Mucosa of stomach (tissue), 1 donor: Measurements from ENCODE around the gene THEMIS.

Source experiments
- H3K27me3 ChIP-seq: one replicate; pipeline ENCODE4 v1.7.0; 2013; ENCODE audit warnings: mild to moderate bottlenecking, low read length; ENCODE audit not compliant: control insufficient read depth, insufficient read depth
- H3K36me3 ChIP-seq: one replicate; pipeline ENCODE4 v1.7.0; 2013; ENCODE audit warnings: low read length; ENCODE audit not compliant: control insufficient read depth, insufficient read depth
- H3K4me1 ChIP-seq: one replicate; pipeline ENCODE4 v1.7.0; 2013; ENCODE audit warnings: mild to moderate bottlenecking, low read length; ENCODE audit not compliant: control insufficient read depth, insufficient read depth
- H3K4me3 ChIP-seq: one replicate; pipeline ENCODE4 v1.7.0; 2013; ENCODE audit warnings: low read length
- H3K9ac ChIP-seq: one replicate; pipeline ENCODE4 v1.7.0; 2013; ENCODE audit warnings: mild to moderate bottlenecking, low read length, moderate library complexity
- H3K9me3 ChIP-seq: one replicate; pipeline ENCODE4 v1.7.0; 2013; ENCODE audit warnings: mild to moderate bottlenecking, low read length, moderate library complexity; ENCODE audit not compliant: control insufficient read depth
- donor health status: Pancreatic carcinoma.

THEMIS gene

DNA sequence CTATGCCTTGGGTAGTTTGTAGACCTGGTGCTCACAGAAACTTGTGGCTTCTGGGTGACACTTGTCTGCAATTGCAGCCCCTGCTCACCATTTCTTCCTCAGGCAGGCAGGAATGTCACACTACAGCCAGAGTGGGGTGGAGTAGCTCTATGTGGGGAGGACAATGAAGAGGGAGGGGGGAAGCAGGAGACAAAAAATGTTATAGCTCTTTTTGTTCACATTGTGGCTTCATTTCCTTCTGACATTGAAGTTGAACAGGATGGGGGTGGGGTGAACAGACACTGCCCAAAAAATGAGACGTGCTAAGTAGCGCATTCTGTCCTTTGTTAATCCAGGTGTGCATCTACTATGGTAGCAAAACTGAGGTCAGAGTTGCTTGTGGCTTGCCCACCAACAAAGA, at the start of gene THEMIS:
TSS of gene THEMIS (minus strand) at position 124 of the 400 bp plus-strand sequence. CDS start 126 bp downstream, outside the sequence.
- Histone ChIP-seq H3K4me1 (no peaks in the 10 kb centered on the region), H3K9ac (no peak within 1 kb of the TSS), H3K36me3 (no peaks in the 10 kb centered on the region), H3K4me3 (no peak within 1 kb of the TSS), H3K9me3 (no peaks in the 10 kb centered on the region), H3K27me3 (no peaks in the 10 kb centered on the region)

DNA sequence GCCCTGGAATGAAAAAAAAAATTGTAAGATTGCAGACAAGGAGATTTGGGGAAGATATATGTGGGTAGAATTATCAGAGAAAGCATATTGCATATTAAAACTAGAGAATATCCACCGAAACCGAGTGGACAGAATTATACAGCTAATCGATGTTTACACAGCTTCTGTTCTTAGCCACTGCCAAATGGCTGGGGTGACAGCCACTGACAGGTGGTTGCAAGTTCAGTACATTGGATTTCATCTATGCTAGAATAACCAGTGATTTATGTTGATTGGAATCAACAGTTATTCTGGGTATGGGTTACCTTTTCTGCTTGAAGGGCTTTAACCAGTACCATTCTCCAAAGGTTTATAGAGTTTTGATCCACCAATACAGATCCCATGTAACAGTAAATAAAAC, 48.4 kb upstream of the THEMIS start:
- H3K9ac ChIP-seq: no peak overlapping the region
- no peaks in the 10 kb centered on the region for H3K36me3 ChIP-seq
- H3K9me3 ChIP-seq: no peaks in the 10 kb centered on the region
- no peaks in the 10 kb centered on the region for H3K4me1 ChIP-seq
- no peak overlapping the region for H3K4me3 ChIP-seq
- H3K27me3 ChIP-seq: no peaks in the 10 kb centered on the region

DNA sequence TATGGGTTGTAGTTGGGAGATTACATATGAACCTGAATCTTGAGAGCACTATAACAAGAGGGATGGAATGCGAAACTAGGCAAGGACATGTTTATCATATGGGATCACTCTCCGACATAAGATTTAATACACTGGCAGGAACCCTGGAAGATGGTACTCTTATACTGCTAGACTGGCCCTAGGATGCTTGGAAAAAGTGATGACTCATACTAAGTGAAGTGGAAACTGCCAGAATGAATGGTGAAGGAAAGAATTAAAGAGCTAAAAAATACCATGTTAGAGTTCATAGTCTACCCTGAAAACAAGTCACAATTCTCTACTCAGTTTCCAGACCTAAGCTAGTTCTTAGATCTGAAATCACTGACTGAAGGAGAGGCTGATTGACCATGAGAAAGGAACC, 45.5 kb upstream of the THEMIS start:
- no peak overlapping the region for H3K4me3 ChIP-seq
- H3K9me3 ChIP-seq: no peaks in the 10 kb centered on the region
- no peaks in the 10 kb centered on the region for H3K4me1 ChIP-seq
- H3K27me3 ChIP-seq: no peaks in the 10 kb centered on the region
- no peak overlapping the region for H3K9ac ChIP-seq
- no peaks in the 10 kb centered on the region for H3K36me3 ChIP-seq

DNA sequence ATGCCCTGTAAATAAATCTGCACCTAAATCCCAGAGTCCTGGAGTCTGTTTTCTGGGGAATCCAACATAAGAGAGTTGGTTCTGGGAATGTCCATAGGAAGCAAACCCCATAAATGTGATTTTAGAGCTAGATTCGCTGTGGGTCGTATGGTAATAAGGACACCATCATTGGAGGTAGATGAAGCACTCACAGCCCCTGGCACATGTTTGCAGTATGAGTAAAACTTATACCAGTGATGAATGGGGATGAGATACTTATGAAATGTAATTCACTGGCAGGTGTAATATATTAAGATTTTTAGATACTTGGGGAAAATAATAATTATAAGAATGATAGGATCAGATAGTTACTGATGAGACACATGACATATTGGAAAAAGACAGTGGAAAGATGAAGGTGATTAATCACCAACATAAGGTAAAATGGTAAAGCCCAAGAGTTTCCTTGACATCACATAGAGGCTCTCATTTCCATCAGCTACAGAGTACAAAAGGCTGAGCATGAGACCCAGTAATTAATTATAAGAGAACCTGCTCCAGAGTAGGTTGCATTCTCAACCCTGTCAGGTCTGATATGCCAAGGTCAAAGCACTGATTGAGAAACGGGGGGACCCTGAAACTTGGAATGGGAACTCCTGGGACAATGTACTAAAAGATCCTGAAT, 44.7 kb upstream of the THEMIS start:
- Histone ChIP-seq H3K27me3 (no peaks in the 10 kb centered on the region), H3K9me3 (no peaks in the 10 kb centered on the region)

GRCh38 chr6:127941228-127941627, 40.4 kb upstream of the THEMIS start:
- Histone ChIP-seq H3K36me3 (no peaks in the 10 kb centered on the region), H3K9me3 (no peaks in the 10 kb centered on the region), H3K27me3 (no peaks in the 10 kb centered on the region), H3K4me1 (no peaks in the 10 kb centered on the region), H3K9ac (no peak overlapping the region), H3K4me3 (no peak overlapping the region)

More for the DNA sequence above, 44.7 kb upstream of the THEMIS start:
- Histone ChIP-seq H3K9ac (no peak overlapping the region), H3K4me3 (no peak overlapping the region), H3K4me1 (no peaks in the 10 kb centered on the region), H3K36me3 (no peaks in the 10 kb centered on the region)

GRCh38 chr6:127939442-127940066, 38.7 kb upstream of the THEMIS start:
- Histone ChIP-seq H3K9me3 (no peaks in the 10 kb centered on the region), H3K36me3 (no peaks in the 10 kb centered on the region), H3K27me3 (no peaks in the 10 kb centered on the region), H3K4me3 (no peak overlapping the region), H3K4me1 (no peaks in the 10 kb centered on the region), H3K9ac (no peak overlapping the region)

DNA sequence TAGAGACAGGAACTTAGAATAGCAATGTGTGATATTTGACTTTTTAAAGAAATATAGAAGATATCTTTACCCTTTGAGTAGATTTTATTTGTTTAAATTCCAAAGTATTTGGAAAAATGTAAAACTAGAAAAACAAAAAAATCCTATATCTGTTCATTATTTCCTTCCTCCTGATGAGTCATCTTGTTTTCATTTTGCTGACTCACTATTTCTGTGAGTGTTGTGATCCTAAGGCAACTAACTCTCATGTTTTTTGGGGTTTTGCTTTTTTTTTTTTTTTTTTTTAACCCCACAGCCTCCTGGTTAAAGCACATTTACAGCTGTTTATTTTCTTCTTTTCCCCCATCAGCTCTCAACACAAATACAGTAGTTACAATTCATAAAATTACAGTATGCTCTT, 37.8 kb upstream of the THEMIS start:
- H3K27me3 ChIP-seq: no peaks in the 10 kb centered on the region
- no peak overlapping the region for H3K4me3 ChIP-seq
- no peaks in the 10 kb centered on the region for H3K9me3 ChIP-seq
- H3K4me1 ChIP-seq: no peaks in the 10 kb centered on the region
- no peaks in the 10 kb centered on the region for H3K36me3 ChIP-seq
- H3K9ac ChIP-seq: no peak overlapping the region

GRCh38 chr6:127937747-127938146, 36.9 kb upstream of the THEMIS start:
- H3K36me3 ChIP-seq: no peaks in the 10 kb centered on the region
- peaks cover 3% of the 10 kb centered on the region for H3K9me3 ChIP-seq
- no peaks in the 10 kb centered on the region for H3K4me1 ChIP-seq
- no peak overlapping the region for H3K9ac ChIP-seq
- H3K4me3 ChIP-seq: no peak overlapping the region
- no peaks in the 10 kb centered on the region for H3K27me3 ChIP-seq

DNA sequence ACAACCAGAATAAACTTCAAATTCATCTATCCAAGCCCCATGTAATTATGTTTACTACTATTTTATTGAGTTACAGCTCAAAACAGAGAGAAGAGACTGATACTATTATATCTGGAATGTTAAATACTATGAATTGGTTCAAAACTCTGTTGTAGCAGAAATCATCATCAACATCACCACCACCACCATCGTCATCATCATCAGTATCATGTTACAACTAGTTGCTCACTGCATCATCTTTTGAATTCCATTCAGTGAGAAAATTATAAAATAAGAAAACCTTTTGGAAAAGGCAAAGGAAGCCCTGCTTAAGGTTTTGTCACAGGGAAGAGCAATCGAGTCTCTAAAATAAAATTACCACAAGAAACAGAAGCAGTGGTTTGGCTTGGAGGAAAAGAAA, 36.2 kb upstream of the THEMIS start:
- no peaks in the 10 kb centered on the region for H3K27me3 ChIP-seq
- no peak overlapping the region for H3K9ac ChIP-seq
- no peak overlapping the region for H3K4me3 ChIP-seq
- H3K9me3 ChIP-seq: peaks cover 6% of the 10 kb centered on the region
- H3K36me3 ChIP-seq: no peaks in the 10 kb centered on the region
- no peaks in the 10 kb centered on the region for H3K4me1 ChIP-seq

GRCh38 chr6:127934956-127935355, 34.1 kb upstream of the THEMIS start:
- Histone ChIP-seq H3K4me1 (no peaks in the 10 kb centered on the region), H3K4me3 (no peak overlapping the region), H3K27me3 (no peaks in the 10 kb centered on the region), H3K9me3 (peaks cover 6% of the 10 kb centered on the region), H3K36me3 (no peaks in the 10 kb centered on the region), H3K9ac (no peak overlapping the region)

- Histone ChIP-seq H3K36me3 (no peaks in the 10 kb centered on the region), H3K9ac (no peak overlapping the region), H3K4me1 (no peaks in the 10 kb centered on the region), H3K27me3 (no peaks in the 10 kb centered on the region), H3K9me3 (peaks cover 6% of the 10 kb centered on the region), H3K4me3 (no peak overlapping the region)
Measured at GRCh38 chr6:127933852-127934840, 33.3 kb upstream of the THEMIS start.

- Histone ChIP-seq H3K27me3 (no peaks in the 10 kb centered on the region), H3K9me3 (peaks cover 6% of the 10 kb centered on the region), H3K9ac (no peak overlapping the region), H3K36me3 (no peaks in the 10 kb centered on the region), H3K4me3 (no peak overlapping the region), H3K4me1 (no peaks in the 10 kb centered on the region)
Measured at GRCh38 chr6:127933137-127933536, 32.3 kb upstream of the THEMIS start.
